Measurements from ENCODE around the gene RAI2.
"Not testable (repeated sequence)": the region's sequence is repeated elsewhere in the genome, so short reads cannot be mapped to it uniquely, and the experiment has no call there.

The RAI2 gene

GRCh38 chrX:17826609-17827496 is 34.2 kb downstream of the RAI2 start:
- DNase-seq = no peak

GRCh38 chrX:17824980-17825379 is 36.1 kb downstream of the RAI2 start:
- no peak for DNase-seq

GRCh38 chrX:17822351-17822750 is 38.7 kb downstream of the RAI2 start:
- no peak for DNase-seq

- DNase-seq = no peak
Measured at GRCh38 chrX:17820100-17820499, 41.0 kb downstream of the RAI2 start.

GRCh38 chrX:17818726-17819125 is 42.4 kb downstream of the RAI2 start:
- no peak for DNase-seq

GRCh38 chrX:17817251-17817650 is 43.8 kb downstream of the RAI2 start:
- DNase-seq = no peak

GRCh38 chrX:17814557-17814956 is 46.5 kb downstream of the RAI2 start:
- no peak for DNase-seq

- no peak for DNase-seq
Measured at GRCh38 chrX:17814059-17814458, 47.0 kb downstream of the RAI2 start.

GRCh38 chrX:17813277-17813676 is 47.8 kb downstream of the RAI2 start:
- no peak for DNase-seq

- DNase-seq = no peak
Measured at GRCh38 chrX:17812763-17813162, 48.3 kb downstream of the RAI2 start.

GRCh38 chrX:17809984-17810383 is 51.1 kb downstream of the RAI2 start:
- DNase-seq = no peak

GRCh38 chrX:17809273-17809672 is 51.8 kb downstream of the RAI2 start:
- no peak for DNase-seq

- no peak for DNase-seq
Measured at GRCh38 chrX:17805120-17805519, 56.0 kb downstream of the RAI2 start.

- DNase-seq = no peak
Measured at GRCh38 chrX:17803449-17803848, 57.6 kb downstream of the RAI2 start.

GRCh38 chrX:17802756-17803155 is 58.3 kb downstream of the RAI2 start:
- no peak for DNase-seq

- no peak for DNase-seq
Measured at GRCh38 chrX:17801431-17801830, 59.7 kb downstream of the RAI2 start.

- no peak for DNase-seq
Measured at GRCh38 chrX:17798921-17799320, 62.2 kb downstream of the RAI2 start.

GRCh38 chrX:17792826-17793225 is 68.3 kb downstream of the RAI2 start:
- DNase-seq = no peak

- DNase-seq = no peak
Measured at GRCh38 chrX:17788956-17789562, 72.0 kb downstream of the RAI2 start.

GRCh38 chrX:17788439-17788838 is 72.7 kb downstream of the RAI2 start:
- DNase-seq = peak in 1 of 2 donors; percentile 4

GRCh38 chrX:17787557-17787956 is 73.5 kb downstream of the RAI2 start:
- no peak for DNase-seq

- not testable (repeated sequence) for DNase-seq
Measured at GRCh38 chrX:17786554-17787347, 74.3 kb downstream of the RAI2 start.

- DNase-seq = no peak
Measured at GRCh38 chrX:17779434-17779833, 81.7 kb downstream of the RAI2 start.

GRCh38 chrX:17778997-17779396 is 82.1 kb downstream of the RAI2 start:
- DNase-seq = no peak

Data from hippocampal formation (tissue), 2 donors.